ENCODE results near the gene ARHGEF5.
"Not testable (repeated sequence)": the region's sequence is repeated elsewhere in the genome, so short reads cannot be mapped to it uniquely, and the experiment has no call there.

DNA sequence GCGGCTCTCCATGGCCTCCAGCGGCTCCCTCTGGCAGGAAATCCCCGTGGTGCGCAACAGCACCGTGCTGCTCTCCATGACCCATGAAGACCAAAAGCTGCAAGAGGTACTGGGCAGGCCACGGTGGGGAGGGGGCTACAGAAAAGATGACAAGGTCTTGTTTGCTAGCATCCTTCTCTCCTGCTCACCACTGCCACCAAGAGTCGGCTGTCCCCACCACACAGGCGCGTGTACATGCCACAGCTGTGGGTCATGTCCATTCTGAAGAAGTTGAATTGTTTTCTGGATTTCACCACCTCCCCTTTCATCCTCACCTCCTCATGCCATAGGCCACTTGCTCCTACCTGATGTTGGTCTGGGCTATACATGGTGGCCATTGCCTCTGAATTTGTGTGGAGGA lies 12.0 kb downstream of the ARHGEF5 start:
- TF ChIP-seq, protein P1, sequence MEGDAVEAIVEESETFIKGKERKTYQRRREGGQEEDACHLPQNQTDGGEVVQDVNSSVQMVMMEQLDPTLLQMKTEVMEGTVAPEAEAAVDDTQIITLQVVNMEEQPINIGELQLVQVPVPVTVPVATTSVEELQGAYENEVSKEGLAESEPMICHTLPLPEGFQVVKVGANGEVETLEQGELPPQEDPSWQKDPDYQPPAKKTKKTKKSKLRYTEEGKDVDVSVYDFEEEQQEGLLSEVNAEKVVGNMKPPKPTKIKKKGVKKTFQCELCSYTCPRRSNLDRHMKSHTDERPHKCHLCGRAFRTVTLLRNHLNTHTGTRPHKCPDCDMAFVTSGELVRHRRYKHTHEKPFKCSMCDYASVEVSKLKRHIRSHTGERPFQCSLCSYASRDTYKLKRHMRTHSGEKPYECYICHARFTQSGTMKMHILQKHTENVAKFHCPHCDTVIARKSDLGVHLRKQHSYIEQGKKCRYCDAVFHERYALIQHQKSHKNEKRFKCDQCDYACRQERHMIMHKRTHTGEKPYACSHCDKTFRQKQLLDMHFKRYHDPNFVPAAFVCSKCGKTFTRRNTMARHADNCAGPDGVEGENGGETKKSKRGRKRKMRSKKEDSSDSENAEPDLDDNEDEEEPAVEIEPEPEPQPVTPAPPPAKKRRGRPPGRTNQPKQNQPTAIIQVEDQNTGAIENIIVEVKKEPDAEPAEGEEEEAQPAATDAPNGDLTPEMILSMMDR (conservative IDR thresholded peaks at IDR 0.05; ENCODE audit: low read depth in 2 of 2), result not testable (repeated sequence)
- TF ChIP-seq REST (IDR thresholded peaks at IDR 0.05; ENCODE audit: unreplicated experiment), result not testable (repeated sequence)

All from GM23338 (cell line).